ENCODE measurements around the gene PPP1R15B. TPM values are rescaled to one million over a fixed set of nuclear protein-coding genes. Genes with fewer than 3 reads are reported as not detected.

Gene PPP1R15B
- total RNA-seq, 1 donor from 2014 or later = 43.2 TPM

GRCh38 chr1:204443871-204444581 is 32.4 kb upstream of the PPP1R15B start:
- no peak for DNase-seq (ENCODE audit: low spot score)
- no peak for TF ChIP-seq CTCF (IDR thresholded peaks at IDR 0.05; ENCODE audit: unreplicated experiment)
- H3K27me3 Mint-ChIP-seq (ENCODE audit: unreplicated experiment) = peaks cover 13% of the 10 kb centered on the region
- H3K4me3 Mint-ChIP-seq (ENCODE audit: unreplicated experiment) = peak overlapping the region; percentile 27
- peak overlapping the region; percentile 65 for H3K27ac Mint-ChIP-seq (ENCODE audit: unreplicated experiment)
- H3K4me1 Mint-ChIP-seq (ENCODE audit: unreplicated experiment) = peaks cover 53% of the 10 kb centered on the region
- H3K36me3 Mint-ChIP-seq (ENCODE audit: low read depth, unreplicated experiment) = peaks cover 91% of the 10 kb centered on the region
- no peaks in the 10 kb centered on the region for H3K9me3 Mint-ChIP-seq (ENCODE audit: unreplicated experiment)

GRCh38 chr1:204443260-204443619 is 31.6 kb upstream of the PPP1R15B start:
- TF ChIP-seq CTCF (IDR thresholded peaks at IDR 0.05; ENCODE audit: unreplicated experiment) = no peak
- no peak for DNase-seq (ENCODE audit: low spot score)
- no peaks in the 10 kb centered on the region for H3K9me3 Mint-ChIP-seq (ENCODE audit: unreplicated experiment)
- peak overlapping the region; percentile 59 for H3K4me3 Mint-ChIP-seq (ENCODE audit: unreplicated experiment)
- peaks cover 13% of the 10 kb centered on the region for H3K27me3 Mint-ChIP-seq (ENCODE audit: unreplicated experiment)
- H3K27ac Mint-ChIP-seq (ENCODE audit: unreplicated experiment) = no peak overlapping the region
- H3K4me1 Mint-ChIP-seq (ENCODE audit: unreplicated experiment) = peaks cover 47% of the 10 kb centered on the region
- H3K36me3 Mint-ChIP-seq (ENCODE audit: low read depth, unreplicated experiment) = peaks cover 90% of the 10 kb centered on the region

GRCh38 chr1:204442376-204443259 is 31.0 kb upstream of the PPP1R15B start:
- peaks cover 45% of the 10 kb centered on the region for H3K4me1 Mint-ChIP-seq (ENCODE audit: unreplicated experiment)
- no peaks in the 10 kb centered on the region for H3K9me3 Mint-ChIP-seq (ENCODE audit: unreplicated experiment)
- peaks cover 13% of the 10 kb centered on the region for H3K27me3 Mint-ChIP-seq (ENCODE audit: unreplicated experiment)
- no peak for DNase-seq (ENCODE audit: low spot score)
- H3K36me3 Mint-ChIP-seq (ENCODE audit: low read depth, unreplicated experiment) = peaks cover 91% of the 10 kb centered on the region
- peak overlapping the region; percentile 80 for H3K4me3 Mint-ChIP-seq (ENCODE audit: unreplicated experiment)
- H3K27ac Mint-ChIP-seq (ENCODE audit: unreplicated experiment) = no peak overlapping the region
- no peak for TF ChIP-seq CTCF (IDR thresholded peaks at IDR 0.05; ENCODE audit: unreplicated experiment)

- H3K4me3 Mint-ChIP-seq (ENCODE audit: unreplicated experiment) = peak overlapping the region; percentile 80
- DNase-seq (ENCODE audit: low spot score) = no peak
- no peak for TF ChIP-seq CTCF (IDR thresholded peaks at IDR 0.05; ENCODE audit: unreplicated experiment)
- peaks cover 35% of the 10 kb centered on the region for H3K4me1 Mint-ChIP-seq (ENCODE audit: unreplicated experiment)
- H3K27me3 Mint-ChIP-seq (ENCODE audit: unreplicated experiment) = peaks cover 9% of the 10 kb centered on the region
- H3K36me3 Mint-ChIP-seq (ENCODE audit: low read depth, unreplicated experiment) = peaks cover 90% of the 10 kb centered on the region
- H3K27ac Mint-ChIP-seq (ENCODE audit: unreplicated experiment) = peak overlapping the region; percentile 55
- no peaks in the 10 kb centered on the region for H3K9me3 Mint-ChIP-seq (ENCODE audit: unreplicated experiment)
These were observed 29.9 kb upstream of the PPP1R15B start for GRCh38 chr1:204441558-204441957.

All from endothelial cell (in vitro differentiated cells).